HT-29 (cell line): Measurements from ENCODE around the gene LSS. TPM values are rescaled to one million over a fixed set of nuclear protein-coding genes. Genes with fewer than 3 reads are reported as not detected.

Experiments
- DNase-seq: peaks from one replicate; pipeline ENCODE4 v3.0.0-alpha.2; 2015; ENCODE audit warnings: low spot score
- total RNA-seq: library from RNA; depleted of rRNA; stranded (reverse); fragments of >200 nt; shearing (Covaris generic); gene quantifications from 2 replicates; pipeline ENCODE4 v1.2.3, GENCODE V29; 2014

The LSS gene
- total RNA-seq, 1 experiment from 2014 or later = 109 TPM

DNA sequence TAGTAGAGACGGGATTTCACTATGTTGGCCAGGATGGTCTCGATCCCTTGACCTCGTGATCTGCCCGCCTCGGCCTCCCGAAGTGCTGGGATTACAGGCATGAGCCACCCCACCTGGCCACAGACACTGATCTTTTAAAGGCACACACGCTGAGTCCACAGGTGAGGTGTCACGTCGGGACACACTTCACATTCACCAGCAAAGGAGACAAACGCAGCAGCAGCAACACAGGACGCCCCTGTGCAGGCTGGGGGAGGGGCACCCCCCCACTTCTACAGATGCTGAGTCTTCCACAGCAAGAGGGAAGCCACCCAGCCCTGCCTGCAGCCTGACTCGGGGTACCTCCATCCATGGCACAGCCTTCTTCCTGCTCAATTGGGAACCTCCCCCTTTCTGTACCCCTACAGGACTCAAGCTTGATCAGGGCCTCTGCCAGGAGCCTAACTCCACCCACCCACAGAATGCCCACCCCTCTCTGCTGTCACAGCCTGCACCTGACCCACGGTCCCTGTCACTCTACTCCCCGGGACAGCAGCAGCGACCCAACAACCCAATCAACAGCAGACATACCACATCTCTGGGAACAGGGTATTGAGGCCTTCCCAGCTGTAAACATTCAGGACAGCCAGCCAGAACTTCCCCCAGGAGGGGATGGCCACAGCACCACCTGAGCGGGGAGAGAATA lies 9.5 kb downstream of the LSS start:
- DNase-seq = no peak

DNA sequence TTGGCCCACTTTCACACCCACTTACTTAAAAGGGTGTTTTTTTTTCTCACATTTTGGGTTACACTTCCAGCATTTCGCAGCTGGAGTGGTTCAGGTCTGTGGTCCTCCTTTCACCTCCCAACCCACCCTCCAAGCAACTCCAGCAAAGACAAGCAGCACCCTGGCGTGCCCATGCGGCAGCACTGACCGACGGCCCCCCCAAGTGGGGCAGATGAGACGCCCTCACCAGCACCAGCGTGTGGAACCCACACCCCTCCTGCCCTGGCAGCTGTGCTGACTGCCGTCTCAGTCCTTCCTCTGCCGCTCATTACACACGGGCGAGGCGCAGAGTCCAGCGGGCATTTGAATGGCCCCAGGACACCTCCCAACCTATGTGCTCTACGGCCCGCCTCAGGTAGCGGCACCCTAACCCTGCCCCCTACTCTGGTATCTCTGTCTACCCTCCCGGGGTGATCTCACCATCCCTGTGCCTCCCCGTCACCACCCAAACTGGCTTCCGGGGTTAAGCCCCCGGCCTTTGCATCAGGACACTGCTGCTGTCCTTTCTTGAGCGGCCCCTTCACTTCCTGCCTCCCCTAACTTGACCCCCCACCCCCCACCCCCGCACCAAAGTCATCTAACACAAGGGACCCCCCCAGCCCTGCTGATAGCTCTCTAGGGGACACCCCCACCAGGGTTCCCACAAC lies 10.9 kb downstream of the LSS start:
- no peak for DNase-seq

DNA sequence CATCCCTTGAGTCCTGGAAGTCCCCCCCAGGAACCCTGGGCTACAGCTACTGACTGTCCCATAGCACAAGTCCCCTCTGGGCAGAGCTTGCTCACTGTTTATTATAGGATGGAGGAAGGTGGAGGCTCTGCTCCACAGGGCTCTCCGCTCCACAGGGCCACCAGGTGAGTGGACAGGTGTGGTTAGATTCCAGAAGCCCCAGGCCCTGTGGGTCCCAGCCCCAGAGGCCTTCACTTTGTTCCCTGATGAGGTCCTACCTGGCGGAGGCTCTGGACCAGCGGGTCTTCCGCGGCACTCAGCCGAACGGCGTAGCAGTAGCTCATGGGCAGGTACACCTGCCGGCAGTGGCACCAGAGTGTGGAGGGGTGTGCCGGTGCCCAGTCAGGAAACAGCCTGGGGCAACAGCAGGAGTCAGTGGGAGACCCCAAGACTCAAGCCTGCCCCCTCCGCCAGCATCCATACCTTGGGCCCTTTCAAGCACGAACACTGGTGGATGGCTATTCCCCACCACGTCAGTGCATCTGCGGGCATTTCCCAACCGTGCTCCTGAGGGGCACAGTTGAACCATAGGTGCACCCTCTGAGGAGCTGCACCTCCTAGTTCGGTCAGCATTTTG lies 12.3 kb downstream of the LSS start:
- DNase-seq = no peak

GRCh38 chr21:46215436-46216131 lies 13.0 kb downstream of the LSS start:
- no peak for DNase-seq

DNA sequence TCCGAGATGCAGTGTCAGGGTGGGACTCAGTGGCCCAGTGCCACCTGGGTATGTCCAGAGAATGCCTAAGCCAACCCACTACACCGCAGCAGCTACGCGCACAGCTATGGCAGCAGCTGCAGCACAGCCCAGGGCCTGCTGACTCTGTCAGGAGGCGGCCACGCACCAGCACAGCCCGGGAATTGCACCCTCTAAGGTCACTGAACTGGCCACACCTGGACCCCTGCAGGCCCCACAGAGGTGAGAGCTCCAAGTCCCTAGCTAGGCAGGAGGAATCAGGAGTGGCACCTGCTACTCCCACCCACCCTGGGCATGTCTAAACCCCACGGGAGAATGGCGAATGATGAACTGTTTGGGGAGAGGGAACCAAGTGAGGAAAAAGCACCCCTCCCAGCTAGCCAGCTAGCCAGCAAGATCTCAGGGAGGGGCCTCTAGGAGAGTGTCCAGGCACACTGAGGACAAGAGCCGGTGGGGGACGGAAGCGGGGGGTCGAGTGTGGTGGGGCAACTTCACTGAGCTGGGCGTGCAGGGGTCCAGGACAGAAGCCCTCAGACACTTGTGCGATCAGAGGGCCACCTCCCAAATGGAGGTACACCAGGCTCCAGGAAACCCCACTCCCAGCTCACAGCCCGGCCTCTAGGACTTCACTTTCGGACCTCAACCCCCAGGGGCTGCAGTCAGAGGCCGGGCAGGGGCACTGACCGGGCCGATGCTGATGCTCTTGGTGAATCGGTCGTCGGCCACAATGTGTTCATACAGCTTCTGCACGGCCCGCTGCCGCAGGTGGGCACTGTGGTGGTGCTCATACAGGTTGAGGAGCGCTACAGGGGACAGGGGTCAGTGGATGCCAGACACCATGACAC lies 13.9 kb downstream of the LSS start:
- DNase-seq = no peak

DNA sequence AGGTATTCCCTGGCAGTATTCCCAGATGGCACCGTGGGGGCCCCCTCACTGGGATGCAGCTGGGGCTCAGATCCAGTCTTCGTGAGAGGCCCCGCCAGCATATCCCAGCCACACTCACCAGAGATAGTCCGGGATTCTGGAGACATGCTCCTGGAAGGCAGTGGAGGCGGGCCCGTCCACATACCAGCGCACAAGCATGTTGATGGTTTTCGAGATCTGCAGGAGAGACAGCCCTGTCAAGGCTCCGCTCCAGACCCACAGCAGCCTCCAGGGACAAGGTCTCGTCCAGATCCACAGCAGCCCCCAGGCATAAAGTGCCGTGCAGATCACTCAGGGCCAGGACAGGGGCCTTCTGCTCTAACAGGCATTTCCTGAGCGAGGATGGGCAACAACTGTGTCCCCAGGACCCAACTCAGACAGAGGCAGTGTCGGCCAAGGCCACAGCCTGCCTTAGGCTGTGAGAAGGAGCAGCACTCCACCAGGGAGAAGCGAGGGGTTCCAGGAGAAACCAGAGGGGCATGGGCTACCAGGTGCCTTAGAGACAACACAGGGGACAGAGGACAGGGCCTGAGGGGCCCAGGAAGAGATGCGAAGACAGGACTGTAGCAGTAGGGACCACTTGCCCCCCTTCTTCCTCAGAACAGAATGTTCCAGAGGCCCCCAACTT lies 14.8 kb downstream of the LSS start:
- DNase-seq = no peak

DNA sequence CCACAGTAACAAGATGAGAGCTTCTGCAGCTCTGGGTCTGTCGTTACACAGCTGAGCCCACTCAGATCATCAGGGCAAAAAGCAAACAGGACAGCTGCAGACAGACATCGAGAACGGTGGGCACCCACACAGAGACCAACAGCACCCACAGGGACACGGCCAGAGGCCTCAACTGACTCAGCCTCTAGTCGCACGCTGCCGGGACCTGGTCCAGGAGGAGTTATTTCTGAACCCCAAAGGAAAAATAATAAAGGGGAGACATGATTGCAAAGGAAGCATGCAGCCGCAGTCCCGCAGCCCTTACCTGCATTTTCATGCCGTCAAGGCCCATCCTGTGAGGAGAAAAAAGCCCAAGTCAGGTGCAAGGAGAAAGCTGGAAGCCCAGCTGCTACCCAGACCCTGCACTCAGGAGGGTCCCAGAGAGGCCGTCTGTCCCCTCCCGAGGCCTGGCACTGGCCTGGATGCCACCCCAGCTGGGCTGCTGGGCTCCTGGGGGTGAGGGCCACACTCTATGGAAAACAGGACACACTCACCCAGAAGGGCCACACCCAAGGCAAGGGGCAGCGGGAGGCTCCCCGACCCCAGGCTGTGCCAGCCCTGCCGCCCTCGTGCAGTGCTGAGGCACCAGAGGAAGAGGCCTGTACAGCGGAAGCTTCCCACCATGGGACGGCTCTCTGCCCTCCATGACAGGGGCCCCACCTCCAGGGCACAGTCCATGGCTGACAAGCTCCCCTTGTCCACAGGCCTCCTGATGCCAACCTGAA lies 15.7 kb downstream of the LSS start:
- DNase-seq = no peak

GRCh38 chr21:46211786-46212720 lies 16.5 kb downstream of the LSS start:
- DNase-seq = no peak

GRCh38 chr21:46211376-46211775 lies 17.2 kb downstream of the LSS start:
- DNase-seq = no peak

DNA sequence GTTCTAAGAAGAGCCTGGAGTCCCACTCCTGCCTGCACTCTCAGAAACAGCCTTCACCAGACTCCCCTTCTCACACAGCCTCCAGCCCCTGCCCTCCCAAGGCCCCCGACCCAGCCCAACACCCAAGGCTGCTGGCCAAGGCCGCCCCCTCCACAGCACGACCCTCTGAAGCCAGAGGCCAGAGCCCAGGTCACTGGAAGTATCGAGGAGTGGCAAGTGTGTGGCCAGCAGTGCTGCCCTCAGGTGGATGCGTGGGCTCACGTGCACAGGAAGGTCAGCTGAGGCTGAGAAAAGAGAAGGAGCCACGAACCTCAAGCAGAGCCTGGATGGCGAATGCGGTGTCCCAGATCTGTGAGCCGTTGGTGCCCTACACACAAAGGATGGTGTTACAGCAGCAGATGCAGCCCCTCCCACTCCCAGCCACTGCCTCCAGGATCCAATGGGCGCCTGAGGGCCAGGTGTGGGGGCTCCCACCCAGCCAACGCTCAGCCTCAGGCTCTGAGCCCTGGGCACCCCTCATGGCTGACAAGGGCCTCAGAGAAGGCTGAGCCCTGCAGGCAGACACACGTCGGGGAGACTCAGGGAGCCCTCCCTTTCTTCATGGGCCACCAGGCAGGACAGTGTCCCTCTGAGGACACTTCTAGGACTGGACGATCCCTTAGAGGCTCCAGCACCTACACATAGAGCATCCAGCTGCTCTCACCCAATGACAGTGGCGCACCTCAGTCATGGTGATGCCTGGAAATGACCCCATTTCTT lies 18.0 kb downstream of the LSS start:
- no peak for DNase-seq

GRCh38 chr21:46208761-46209721 lies 19.5 kb downstream of the LSS start:
- no peak for DNase-seq

DNA sequence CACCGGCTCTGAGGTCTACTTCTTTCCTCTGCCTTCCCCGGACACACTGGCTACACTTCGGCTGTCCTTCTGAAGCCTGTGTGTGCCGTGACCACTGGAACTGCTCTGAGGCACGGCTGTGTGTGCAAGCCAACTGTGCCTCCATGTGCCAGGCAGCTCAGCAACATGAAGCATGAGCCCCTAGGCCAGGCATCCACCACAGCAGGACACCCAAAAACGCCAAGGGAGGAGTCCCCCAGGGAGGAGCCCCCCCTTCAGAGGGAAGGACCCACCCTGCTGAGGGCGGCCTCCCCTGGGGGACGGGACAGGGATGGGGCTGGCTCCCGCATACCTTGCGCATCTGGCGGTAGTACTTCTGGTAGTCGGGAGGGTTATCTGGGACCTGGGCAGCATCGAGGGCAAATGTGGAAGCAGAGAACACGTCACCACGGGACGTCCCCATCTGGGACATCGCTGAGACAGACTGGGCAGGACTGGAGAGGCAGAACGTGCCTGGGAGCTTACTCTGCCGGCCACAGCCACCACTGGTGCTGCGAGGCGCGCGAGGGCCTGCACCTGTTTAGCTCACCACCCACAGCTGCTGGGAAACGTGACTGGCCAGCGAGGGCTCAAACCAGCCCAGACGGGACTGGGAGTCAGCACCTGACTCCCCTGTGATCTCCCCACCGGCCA lies 20.5 kb downstream of the LSS start:
- no peak for DNase-seq

- no peak for DNase-seq
Measured at GRCh38 chr21:46207006-46207919, 21.3 kb downstream of the LSS start.

- no peak for DNase-seq
Measured at GRCh38 chr21:46206163-46207005, 22.2 kb downstream of the LSS start.
